ENCODE results near the gene ZBTB47. TPM values are rescaled to one million over a fixed set of nuclear protein-coding genes. Genes with fewer than 3 reads are reported as not detected.

The ZBTB47 gene
- total RNA-seq, 2 donors from 2014 or later, result 92.4 to 129 TPM

DNA sequence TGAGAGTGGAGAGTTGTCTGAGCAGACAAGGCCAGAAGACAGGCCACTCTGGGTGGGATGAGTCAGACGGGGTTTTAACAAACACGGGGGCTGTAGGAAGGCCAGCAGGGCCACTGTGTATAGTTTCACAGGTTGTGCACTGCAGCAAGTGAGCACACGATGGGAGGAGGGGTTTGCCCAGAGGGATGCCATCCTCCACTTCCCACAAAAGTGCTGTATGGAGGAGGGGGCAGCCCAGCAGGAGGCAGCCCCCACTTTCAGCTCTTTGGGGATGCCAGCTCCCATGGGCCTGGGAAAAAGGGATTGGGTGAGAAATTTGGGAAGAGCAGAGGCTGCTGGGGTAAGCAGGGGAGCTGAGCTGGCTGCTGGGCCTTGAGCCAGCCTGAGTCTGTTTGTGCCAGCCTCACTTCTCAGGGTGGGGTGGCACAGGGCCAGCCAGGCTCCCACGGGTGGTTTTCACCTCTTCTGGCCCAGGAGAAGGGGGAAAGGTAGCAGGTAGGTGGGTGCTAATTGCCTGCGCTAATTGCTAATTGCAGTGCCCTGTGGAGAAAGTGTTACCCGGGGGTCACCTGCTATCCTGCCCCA is 6.7 kb downstream of the ZBTB47 start:
- Histone ChIP-seq H3K27me3 (no peaks in the 10 kb centered on the region), H3K4me1 (peaks cover 0 to 56% of the 10 kb centered on the region in 2 donors), H3K36me3 (peaks cover 25% of the 10 kb centered on the region), H3K4me3 (no peak overlapping the region), H3K27ac (peak overlapping the region; percentile 95 to 99), H3K9me3 (no peaks in the 10 kb centered on the region)
- DNase-seq (ENCODE audit: low spot score), result no peak
- TF ChIP-seq, protein P1, sequence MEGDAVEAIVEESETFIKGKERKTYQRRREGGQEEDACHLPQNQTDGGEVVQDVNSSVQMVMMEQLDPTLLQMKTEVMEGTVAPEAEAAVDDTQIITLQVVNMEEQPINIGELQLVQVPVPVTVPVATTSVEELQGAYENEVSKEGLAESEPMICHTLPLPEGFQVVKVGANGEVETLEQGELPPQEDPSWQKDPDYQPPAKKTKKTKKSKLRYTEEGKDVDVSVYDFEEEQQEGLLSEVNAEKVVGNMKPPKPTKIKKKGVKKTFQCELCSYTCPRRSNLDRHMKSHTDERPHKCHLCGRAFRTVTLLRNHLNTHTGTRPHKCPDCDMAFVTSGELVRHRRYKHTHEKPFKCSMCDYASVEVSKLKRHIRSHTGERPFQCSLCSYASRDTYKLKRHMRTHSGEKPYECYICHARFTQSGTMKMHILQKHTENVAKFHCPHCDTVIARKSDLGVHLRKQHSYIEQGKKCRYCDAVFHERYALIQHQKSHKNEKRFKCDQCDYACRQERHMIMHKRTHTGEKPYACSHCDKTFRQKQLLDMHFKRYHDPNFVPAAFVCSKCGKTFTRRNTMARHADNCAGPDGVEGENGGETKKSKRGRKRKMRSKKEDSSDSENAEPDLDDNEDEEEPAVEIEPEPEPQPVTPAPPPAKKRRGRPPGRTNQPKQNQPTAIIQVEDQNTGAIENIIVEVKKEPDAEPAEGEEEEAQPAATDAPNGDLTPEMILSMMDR (IDR thresholded peaks at IDR 0.05), result no peak

DNA sequence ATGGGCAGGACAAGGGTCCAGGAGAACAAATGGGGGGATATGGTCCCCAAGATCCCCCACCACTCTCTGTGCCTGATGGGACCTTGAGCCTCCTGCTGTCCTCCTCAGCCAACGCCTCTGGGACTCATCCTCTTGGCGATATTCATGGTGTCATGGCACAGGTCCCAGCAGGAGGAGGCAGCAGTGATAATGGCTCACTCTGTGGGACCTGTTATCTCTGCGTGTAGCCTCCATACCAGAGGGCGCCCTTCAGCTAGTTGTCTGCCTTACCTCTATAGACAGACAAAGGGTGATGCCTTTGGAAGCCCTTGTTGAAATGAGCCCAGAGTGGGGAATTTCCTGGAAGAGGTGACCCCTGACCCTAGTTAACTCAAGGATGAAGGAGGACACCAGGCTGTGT is 7.4 kb downstream of the ZBTB47 start:
- TF ChIP-seq, protein P1 (IDR thresholded peaks at IDR 0.05), result peak in 1 of 2 donors; percentile 41
- Histone ChIP-seq H3K4me1 (peaks cover 0 to 55% of the 10 kb centered on the region in 2 donors), H3K36me3 (peaks cover 25% of the 10 kb centered on the region), H3K9me3 (no peaks in the 10 kb centered on the region), H3K4me3 (no peak overlapping the region), H3K27ac (peak overlapping the region; percentile 95 to 99), H3K27me3 (no peaks in the 10 kb centered on the region)
- no peak for DNase-seq (ENCODE audit: low spot score)

GRCh38 chr3:42661593-42662022 is 8.1 kb downstream of the ZBTB47 start:
- no peak overlapping the region for H3K4me3 ChIP-seq
- no peaks in the 10 kb centered on the region for H3K9me3 ChIP-seq
- TF ChIP-seq, protein P1 (IDR thresholded peaks at IDR 0.05), result no peak
- DNase-seq (ENCODE audit: low spot score), result no peak
- H3K27ac ChIP-seq, result peak overlapping the region; percentile 95 to 99
- H3K27me3 ChIP-seq, result no peaks in the 10 kb centered on the region
- H3K36me3 ChIP-seq, result peaks cover 25% of the 10 kb centered on the region
- H3K4me1 ChIP-seq, result peaks cover 0 to 55% of the 10 kb centered on the region in 2 donors

- Histone ChIP-seq H3K36me3 (peaks cover 25% of the 10 kb centered on the region), H3K27ac (peak overlapping the region; percentile 95 to 99), H3K4me1 (peaks cover 0 to 55% of the 10 kb centered on the region in 2 donors), H3K9me3 (no peaks in the 10 kb centered on the region), H3K27me3 (no peaks in the 10 kb centered on the region), H3K4me3 (no peak overlapping the region)
- TF ChIP-seq, protein P1 (IDR thresholded peaks at IDR 0.05), result no peak
- no peak for DNase-seq (ENCODE audit: low spot score)
These were observed 8.7 kb downstream of the ZBTB47 start for GRCh38 chr3:42662037-42662812.

GRCh38 chr3:42662813-42663535 is 9.5 kb downstream of the ZBTB47 start:
- Histone ChIP-seq H3K4me1 (peaks cover 0 to 55% of the 10 kb centered on the region in 2 donors), H3K9me3 (no peaks in the 10 kb centered on the region), H3K36me3 (peaks cover 21% of the 10 kb centered on the region), H3K27ac (peak overlapping the region in 1 of 2 donors; percentile 95), H3K4me3 (no peak overlapping the region), H3K27me3 (no peaks in the 10 kb centered on the region)
- DNase-seq (ENCODE audit: low spot score), result no peak
- TF ChIP-seq, protein P1 (IDR thresholded peaks at IDR 0.05), result no peak
